Muscle layer of colon (tissue), 2 donors: ENCODE measurements around the gene UROS.
A peak's percentile ranks its signal among the peaks of the same experiment; 100 is the strongest.

ENCODE experiments used
- H3K27ac ChIP-seq: one replicate; pipeline ENCODE4 v1.7.0; 2013; ENCODE audit warnings: low read depth, mild to moderate bottlenecking, low read length, moderate library complexity
- H3K27me3 ChIP-seq, 2 donors: one replicate each; pipeline ENCODE4 v1.7.0; 2013; ENCODE audit warnings: low read length in 2 of 2, mild to moderate bottlenecking in 2 of 2; ENCODE audit not compliant: insufficient read depth in 2 of 2, control insufficient read depth in 1 of 2
- H3K36me3 ChIP-seq: one replicate; pipeline ENCODE4 v1.7.0; 2013; ENCODE audit warnings: mild to moderate bottlenecking, low read length; ENCODE audit not compliant: insufficient read depth
- H3K4me1 ChIP-seq: one replicate; pipeline ENCODE4 v1.7.0; 2013; ENCODE audit warnings: mild to moderate bottlenecking, low read length; ENCODE audit not compliant: insufficient read depth
- H3K4me3 ChIP-seq, 2 donors: one replicate each; pipeline ENCODE4 v1.7.0; 2013; ENCODE audit warnings: low read length in 2 of 2, low read depth in 1 of 2, mild to moderate bottlenecking in 1 of 2, moderate library complexity in 1 of 2
- H3K9ac ChIP-seq: one replicate; pipeline ENCODE4 v1.7.0; 2013; ENCODE audit warnings: low read length
- H3K9me3 ChIP-seq: one replicate; pipeline ENCODE4 v1.7.0; 2013; ENCODE audit warnings: mild to moderate bottlenecking, low read length
- donor health status: abdominal sarcoma.
- donor health status: Adenocarcinoma of cecum.

UROS gene

GRCh38 chr10:125773687-125774543 is 49.1 kb downstream of the UROS start:
- Histone ChIP-seq H3K27ac (no peak overlapping the region), H3K4me3 (no peak overlapping the region), H3K27me3 (no peaks in the 10 kb centered on the region), H3K36me3 (no peaks in the 10 kb centered on the region), H3K9ac (no peak overlapping the region), H3K4me1 (peaks cover 5% of the 10 kb centered on the region), H3K9me3 (no peaks in the 10 kb centered on the region)

GRCh38 chr10:125772864-125773180 is 50.2 kb downstream of the UROS start:
- H3K4me1 ChIP-seq = peaks cover 16% of the 10 kb centered on the region
- H3K27ac ChIP-seq = no peak overlapping the region
- H3K27me3 ChIP-seq = no peaks in the 10 kb centered on the region
- H3K9me3 ChIP-seq = no peaks in the 10 kb centered on the region
- no peaks in the 10 kb centered on the region for H3K36me3 ChIP-seq
- no peak overlapping the region for H3K9ac ChIP-seq
- H3K4me3 ChIP-seq = no peak overlapping the region

- Histone ChIP-seq H3K9me3 (no peaks in the 10 kb centered on the region), H3K4me3 (no peak overlapping the region), H3K9ac (no peak overlapping the region), H3K4me1 (peaks cover 22% of the 10 kb centered on the region), H3K36me3 (no peaks in the 10 kb centered on the region), H3K27ac (no peak overlapping the region), H3K27me3 (no peaks in the 10 kb centered on the region)
Measured at GRCh38 chr10:125772112-125772863, 50.8 kb downstream of the UROS start.

- H3K4me1 ChIP-seq = peaks cover 22% of the 10 kb centered on the region
- no peak overlapping the region for H3K27ac ChIP-seq
- H3K27me3 ChIP-seq = no peaks in the 10 kb centered on the region
- no peaks in the 10 kb centered on the region for H3K9me3 ChIP-seq
- H3K9ac ChIP-seq = no peak overlapping the region
- no peak overlapping the region for H3K4me3 ChIP-seq
- no peaks in the 10 kb centered on the region for H3K36me3 ChIP-seq
Measured at GRCh38 chr10:125770844-125771243, 52.2 kb downstream of the UROS start.

- Histone ChIP-seq H3K9ac (no peak overlapping the region), H3K36me3 (peaks cover 14% of the 10 kb centered on the region), H3K4me1 (peaks cover 22% of the 10 kb centered on the region), H3K4me3 (no peak overlapping the region), H3K27ac (peak overlapping the region; percentile 20), H3K9me3 (no peaks in the 10 kb centered on the region), H3K27me3 (no peaks in the 10 kb centered on the region)
Measured at GRCh38 chr10:125769175-125769574, 53.9 kb downstream of the UROS start.

GRCh38 chr10:125768219-125768855 is 54.7 kb downstream of the UROS start:
- Histone ChIP-seq H3K27ac (peak overlapping the region; percentile 20), H3K4me3 (no peak overlapping the region), H3K27me3 (no peaks in the 10 kb centered on the region), H3K9ac (no peak overlapping the region), H3K4me1 (peaks cover 22% of the 10 kb centered on the region), H3K9me3 (no peaks in the 10 kb centered on the region), H3K36me3 (peaks cover 17% of the 10 kb centered on the region)

GRCh38 chr10:125766511-125766910 is 56.5 kb downstream of the UROS start:
- H3K36me3 ChIP-seq = peaks cover 21% of the 10 kb centered on the region
- H3K27me3 ChIP-seq = no peaks in the 10 kb centered on the region
- no peaks in the 10 kb centered on the region for H3K9me3 ChIP-seq
- H3K27ac ChIP-seq = no peak overlapping the region
- no peak overlapping the region for H3K9ac ChIP-seq
- peaks cover 22% of the 10 kb centered on the region for H3K4me1 ChIP-seq
- no peak overlapping the region for H3K4me3 ChIP-seq

- Histone ChIP-seq H3K27ac (no peak overlapping the region), H3K9me3 (no peaks in the 10 kb centered on the region), H3K27me3 (no peaks in the 10 kb centered on the region), H3K4me3 (no peak overlapping the region), H3K9ac (no peak overlapping the region), H3K4me1 (peaks cover 22% of the 10 kb centered on the region), H3K36me3 (peaks cover 26% of the 10 kb centered on the region)
Measured at GRCh38 chr10:125765835-125766234, 57.2 kb downstream of the UROS start.

- no peak overlapping the region for H3K27ac ChIP-seq
- H3K9me3 ChIP-seq = no peaks in the 10 kb centered on the region
- H3K4me1 ChIP-seq = peaks cover 7% of the 10 kb centered on the region
- no peaks in the 10 kb centered on the region for H3K27me3 ChIP-seq
- no peak overlapping the region for H3K4me3 ChIP-seq
- no peak overlapping the region for H3K9ac ChIP-seq
- H3K36me3 ChIP-seq = peaks cover 41% of the 10 kb centered on the region
Measured at GRCh38 chr10:125762692-125763648, 60.1 kb downstream of the UROS start.

GRCh38 chr10:125761961-125762360 is 61.1 kb downstream of the UROS start:
- no peak overlapping the region for H3K27ac ChIP-seq
- no peaks in the 10 kb centered on the region for H3K27me3 ChIP-seq
- H3K9me3 ChIP-seq = no peaks in the 10 kb centered on the region
- H3K4me1 ChIP-seq = no peaks in the 10 kb centered on the region
- peaks cover 45% of the 10 kb centered on the region for H3K36me3 ChIP-seq
- no peak overlapping the region for H3K4me3 ChIP-seq
- H3K9ac ChIP-seq = no peak overlapping the region

GRCh38 chr10:125757742-125758141 is 65.3 kb downstream of the UROS start:
- H3K4me1 ChIP-seq = peaks cover 10% of the 10 kb centered on the region
- no peak overlapping the region for H3K4me3 ChIP-seq
- H3K9ac ChIP-seq = no peak overlapping the region
- no peaks in the 10 kb centered on the region for H3K27me3 ChIP-seq
- no peak overlapping the region for H3K27ac ChIP-seq
- peaks cover 42% of the 10 kb centered on the region for H3K36me3 ChIP-seq
- H3K9me3 ChIP-seq = no peaks in the 10 kb centered on the region
